Measurements from ENCODE around the gene ISG15. TPM values are rescaled to one million over a fixed set of nuclear protein-coding genes. Genes with fewer than 3 reads are reported as not detected.
A peak's percentile ranks its signal among the peaks of the same experiment; 100 is the strongest.
"Not testable (repeated sequence)": the region's sequence is repeated elsewhere in the genome, so short reads cannot be mapped to it uniquely, and the experiment has no call there.

The ISG15 gene
- total RNA-seq, 2 donors from 2014 or later: 46.6 to 48.4 TPM

GRCh38 chr1:1005774-1006304 lies 7.5 kb upstream of the ISG15 start:
- WGBS, 2 experiments (ENCODE audit: insufficient coverage in 1 of 2, insufficient read length in 1 of 2): 72 to 77% methylated on average over 14 to 23 of the region's 23 CpGs
- Histone ChIP-seq H3K9me3 (ENCODE audit: control insufficient read depth, low read length) (no peaks in the 10 kb centered on the region), H3K27me3 (ENCODE audit: control insufficient read depth, insufficient read depth, low read length, poor library complexity, severe bottlenecking) (no peaks in the 10 kb centered on the region), H3K36me3 (ENCODE audit: control insufficient read depth, insufficient read depth, low read length) (no peaks in the 10 kb centered on the region), H3K4me3 (ENCODE audit: low read length) (no peak overlapping the region), H3K27ac (ENCODE audit: low read depth, low read length) (no peak overlapping the region), H3K9ac (ENCODE audit: extremely low read depth, low read length, poor library complexity, severe bottlenecking) (no peak overlapping the region), H3K4me1 (ENCODE audit: control insufficient read depth, insufficient read depth, low read length) (peaks cover 27% of the 10 kb centered on the region)
- H3K27me3 Mint-ChIP-seq (ENCODE audit: insufficient read depth): peaks cover 48% of the 10 kb centered on the region
- TF ChIP-seq CTCF (conservative IDR thresholded peaks at IDR 0.05): no peak
- peak overlapping the region; percentile 26 for H3K4me3 Mint-ChIP-seq
- no peaks in the 10 kb centered on the region for H3K9me3 Mint-ChIP-seq
- peaks cover 29% of the 10 kb centered on the region for H3K4me1 Mint-ChIP-seq
- peak overlapping the region; percentile 64 for H3K27ac Mint-ChIP-seq
- H3K36me3 Mint-ChIP-seq (ENCODE audit: low read depth): no peaks in the 10 kb centered on the region
- DNase-seq: no peak

- peak overlapping the region; percentile 26 for H3K4me3 Mint-ChIP-seq
Observed at GRCh38 chr1:1006305-1007159, 6.8 kb upstream of the ISG15 start.

GRCh38 chr1:1010131-1010530 lies 3.2 kb upstream of the ISG15 start:
- H3K9ac ChIP-seq (ENCODE audit: extremely low read depth, low read length, poor library complexity, severe bottlenecking); H3K27me3 ChIP-seq (ENCODE audit: control insufficient read depth, insufficient read depth, low read length, poor library complexity, severe bottlenecking); DNase-seq; H3K4me3 ChIP-seq (ENCODE audit: low read length); H3K9me3 Mint-ChIP-seq; H3K36me3 ChIP-seq (ENCODE audit: control insufficient read depth, insufficient read depth, low read length); H3K9me3 ChIP-seq (ENCODE audit: control insufficient read depth, low read length); H3K27ac ChIP-seq (ENCODE audit: low read depth, low read length); H3K4me3 Mint-ChIP-seq; H3K27ac Mint-ChIP-seq; H3K36me3 Mint-ChIP-seq (ENCODE audit: low read depth): not testable (repeated sequence)
- WGBS, 2 experiments (ENCODE audit: insufficient coverage in 1 of 2, insufficient read length in 1 of 2): 98% methylated on average over 6 to 7 of the region's 8 CpGs
- H3K4me1 Mint-ChIP-seq: peaks cover 27% of the 10 kb centered on the region
- H3K27me3 Mint-ChIP-seq (ENCODE audit: insufficient read depth): peaks cover 29% of the 10 kb centered on the region
- H3K4me1 ChIP-seq (ENCODE audit: control insufficient read depth, insufficient read depth, low read length): peaks cover 14% of the 10 kb centered on the region

More at GRCh38 chr1:1006305-1007159, 6.8 kb upstream of the ISG15 start:
- H3K9me3 Mint-ChIP-seq: no peaks in the 10 kb centered on the region
- peak; percentile 71 for DNase-seq
- no peak overlapping the region for H3K27ac ChIP-seq (ENCODE audit: low read depth, low read length)
- H3K9ac ChIP-seq (ENCODE audit: extremely low read depth, low read length, poor library complexity, severe bottlenecking): no peak overlapping the region
- no peaks in the 10 kb centered on the region for H3K36me3 Mint-ChIP-seq (ENCODE audit: low read depth)
- H3K4me1 Mint-ChIP-seq: peaks cover 29% of the 10 kb centered on the region
- H3K36me3 ChIP-seq (ENCODE audit: control insufficient read depth, insufficient read depth, low read length): no peaks in the 10 kb centered on the region
- H3K27me3 Mint-ChIP-seq (ENCODE audit: insufficient read depth): peaks cover 42% of the 10 kb centered on the region
- H3K4me1 ChIP-seq (ENCODE audit: control insufficient read depth, insufficient read depth, low read length): peaks cover 27% of the 10 kb centered on the region
- H3K9me3 ChIP-seq (ENCODE audit: control insufficient read depth, low read length): no peaks in the 10 kb centered on the region
- WGBS, 2 experiments (ENCODE audit: insufficient coverage in 1 of 2, insufficient read length in 1 of 2): 89 to 91% methylated on average over 35 to 37 of the region's 37 CpGs
- H3K4me3 ChIP-seq (ENCODE audit: low read length): no peak overlapping the region
- no peaks in the 10 kb centered on the region for H3K27me3 ChIP-seq (ENCODE audit: control insufficient read depth, insufficient read depth, low read length, poor library complexity, severe bottlenecking)
- H3K27ac Mint-ChIP-seq: peak overlapping the region; percentile 64
- no peak for TF ChIP-seq CTCF (conservative IDR thresholded peaks at IDR 0.05)

Data from endodermal cell (in vitro differentiated cells).